ENCODE data around the gene NCR3LG1. TPM values are rescaled to one million over a fixed set of nuclear protein-coding genes. Genes with fewer than 3 reads are reported as not detected.

The NCR3LG1 gene
- total and polyA plus RNA-seq, 2 of the 4 experiments (the other 2 are of a cell fraction), result 1.7 to 4.1 TPM

- Histone ChIP-seq H3K36me3 (ENCODE audit: control insufficient read depth, insufficient read depth, low read length) (peaks cover 39% of the 10 kb centered on the region), H3K4me2 (ENCODE audit: low read depth, low read length) (no peak overlapping the region), H3K4me3 (ENCODE audit: insufficient read depth, low read depth, low read length) (no peak overlapping the region), H2AFZ (replicated peaks; ENCODE audit: low read length, poor library complexity) (no peak overlapping the region), H3K4me1 (ENCODE audit: control insufficient read depth, insufficient read depth, low read length) (no peaks in the 10 kb centered on the region), H2BK120ac (ENCODE audit: low read depth, low read length) (no peak overlapping the region), H4K5ac (ENCODE audit: low read depth, low read length) (no peak overlapping the region), H2BK15ac (ENCODE audit: low read depth, low read length) (no peak overlapping the region), H2AK9ac (replicated peaks; ENCODE audit: low read depth, low read length, poor library complexity) (no peak overlapping the region), H3K9ac (ENCODE audit: low read depth, low read length) (no peak overlapping the region), H4K91ac (ENCODE audit: insufficient read depth, low read depth, low read length) (no peak overlapping the region), H3K14ac (replicated peaks; ENCODE audit: low read depth, low read length) (no peak overlapping the region), H3K56ac (ENCODE audit: extremely low read depth, insufficient read depth, low read length) (no peak overlapping the region), H3K27ac (ENCODE audit: insufficient read depth, low read length) (no peak overlapping the region), H3K9me3 (ENCODE audit: control insufficient read depth, insufficient read depth, low read length) (peaks cover 44% of the 10 kb centered on the region), H3K9me1 (ENCODE audit: insufficient read depth, low read length) (no peaks in the 10 kb centered on the region), H3K27me3 (ENCODE audit: control insufficient read depth, insufficient read depth, low read length) (no peaks in the 10 kb centered on the region), H4K8ac (ENCODE audit: low read depth in 2 of 2, low read length in 2 of 2) (no peak overlapping the region), H2BK5ac (ENCODE audit: low read depth, low read length, poor library complexity, severe bottlenecking) (no peak overlapping the region), H3K18ac (ENCODE audit: low read depth, low read length) (no peak overlapping the region), H3K79me1 (ENCODE audit: low read depth in 1 of 2, low read length in 2 of 2) (no peaks in the 10 kb centered on the region), H4K20me1 (ENCODE audit: insufficient read depth, low read length) (no peaks in the 10 kb centered on the region), H2AK5ac (ENCODE audit: low read depth, low read length) (no peak overlapping the region), H2BK20ac (ENCODE audit: low read depth, low read length) (no peak overlapping the region), H3K23ac (ENCODE audit: low read depth, low read length) (no peak overlapping the region), H3K4ac (ENCODE audit: low read depth, low read length) (no peak overlapping the region)
- dilution Hi-C loops (cut with HindIII; ENCODE audit: low sequenced_read_pairs, unreplicated experiment), result no loop called here
- WGBS, 2 experiments (ENCODE audit: extremely low coverage in 2 of 2, insufficient read length in 1 of 2), result no CpG with 5 or more reads among the region's 3 CpGs
- DNase-seq (no peak), ATAC-seq (ENCODE audit: low read depth) (no peak)
- CTCF ChIA-PET, result interaction anchor here (0.9 kb wide), 1 partner anchor 11 kb away, joined by 3 read pairs; no protein-coding TSS in a partner anchor
- POLR2A ChIA-PET (ENCODE audit: unreplicated experiment), result no interaction called here
- no TSS peak for BruUV-seq (replicated peaks)
- intact Hi-C loops (cut with micrococcal nuclease), result no loop called here
- in situ Hi-C loops (cut with MboI; ENCODE audit: low sequenced_read_pairs), result no loop called here
- no peak for TF ChIP-seq BHLHE40 (IDR thresholded peaks at IDR 0.05; ENCODE audit: low read depth, low read length)
- TF ChIP-seq USF2 (IDR thresholded peaks at IDR 0.05; ENCODE audit: low read depth, low read length), result no peak
- no peak for TF ChIP-seq POLR2A (IDR thresholded peaks at IDR 0.05; ENCODE audit: low read depth, low read length)
- no peak for TF ChIP-seq MAZ (IDR thresholded peaks at IDR 0.05; ENCODE audit: borderline replicate concordance, low read depth, low read length)
- no peak for TF ChIP-seq SMC3 (IDR thresholded peaks at IDR 0.05; ENCODE audit: low read depth, low read length)
- TF ChIP-seq ELK1 (IDR thresholded peaks at IDR 0.05; ENCODE audit: borderline replicate concordance, low read depth, low read length), result no peak
- TF ChIP-seq CTCF (conservative IDR thresholded peaks at IDR 0.05; ENCODE audit: low read depth, low read length), result no peak
- no peak for TF ChIP-seq MXI1 (IDR thresholded peaks at IDR 0.05; ENCODE audit: borderline replicate concordance, low read depth, low read length)
- TF ChIP-seq CHD1 (IDR thresholded peaks at IDR 0.05; ENCODE audit: low read depth, low read length), result no peak
- TF ChIP-seq NFE2L2 (IDR thresholded peaks at IDR 0.05; ENCODE audit: low read depth, low read length), result no peak
- no peak for TF ChIP-seq RAD21 (IDR thresholded peaks at IDR 0.05; ENCODE audit: low read length)
Observed at GRCh38 chr11:17368551-17368950, 17.0 kb downstream of the NCR3LG1 start.
